NCI-H460 (cell line): ENCODE results near the gene PRPS1. TPM values are rescaled to one million over a fixed set of nuclear protein-coding genes. Genes with fewer than 3 reads are reported as not detected.
"Not testable (repeated sequence)": the region's sequence is repeated elsewhere in the genome, so short reads cannot be mapped to it uniquely, and the experiment has no call there.

Experiments
- DNase-seq: peaks from one replicate; pipeline ENCODE4 v3.0.0-alpha.2; 2016; ENCODE audit warnings: low read depth; ENCODE audit errors: extremely low read depth
- total RNA-seq: library from RNA; depleted of rRNA; stranded (reverse); fragments of >200 nt; shearing (Covaris generic); gene quantifications from 2 replicates; pipeline ENCODE4 v1.2.3, GENCODE V29; 2014

Gene PRPS1
- total RNA-seq, 1 experiment from 2014 or later: 82.5 TPM

DNA sequence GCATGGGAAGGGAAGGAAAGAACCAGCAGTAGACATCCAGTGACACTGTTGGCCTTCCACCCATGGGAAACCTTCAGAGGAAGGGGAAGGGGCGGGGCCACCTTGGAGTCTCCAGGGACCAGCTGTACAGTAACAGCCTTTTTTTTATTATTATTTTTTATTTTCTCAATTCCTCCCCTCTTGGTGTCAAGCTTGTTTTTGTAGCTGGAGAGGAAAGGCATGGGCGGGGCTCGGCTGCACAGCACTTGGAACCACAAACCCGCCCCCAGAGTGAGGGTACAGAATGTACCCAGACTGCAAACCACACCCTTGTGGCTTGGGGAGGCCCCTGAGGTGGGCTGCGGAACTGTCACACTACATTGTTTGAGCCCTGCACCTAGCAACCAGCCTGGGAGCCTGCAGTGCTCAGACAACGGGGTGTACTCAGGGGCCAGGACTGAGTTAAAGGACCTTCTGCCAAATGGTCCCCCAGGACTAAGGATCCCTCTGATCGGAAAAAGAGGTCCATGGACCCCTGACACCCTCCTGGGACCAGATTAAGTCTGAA is 45.7 kb downstream of the PRPS1 start:
- no peak for DNase-seq

GRCh38 chrX:107674480-107675364 is 46.4 kb downstream of the PRPS1 start:
- DNase-seq: no peak

- DNase-seq: no peak
Measured at GRCh38 chrX:107675365-107675654, 47.0 kb downstream of the PRPS1 start.

DNA sequence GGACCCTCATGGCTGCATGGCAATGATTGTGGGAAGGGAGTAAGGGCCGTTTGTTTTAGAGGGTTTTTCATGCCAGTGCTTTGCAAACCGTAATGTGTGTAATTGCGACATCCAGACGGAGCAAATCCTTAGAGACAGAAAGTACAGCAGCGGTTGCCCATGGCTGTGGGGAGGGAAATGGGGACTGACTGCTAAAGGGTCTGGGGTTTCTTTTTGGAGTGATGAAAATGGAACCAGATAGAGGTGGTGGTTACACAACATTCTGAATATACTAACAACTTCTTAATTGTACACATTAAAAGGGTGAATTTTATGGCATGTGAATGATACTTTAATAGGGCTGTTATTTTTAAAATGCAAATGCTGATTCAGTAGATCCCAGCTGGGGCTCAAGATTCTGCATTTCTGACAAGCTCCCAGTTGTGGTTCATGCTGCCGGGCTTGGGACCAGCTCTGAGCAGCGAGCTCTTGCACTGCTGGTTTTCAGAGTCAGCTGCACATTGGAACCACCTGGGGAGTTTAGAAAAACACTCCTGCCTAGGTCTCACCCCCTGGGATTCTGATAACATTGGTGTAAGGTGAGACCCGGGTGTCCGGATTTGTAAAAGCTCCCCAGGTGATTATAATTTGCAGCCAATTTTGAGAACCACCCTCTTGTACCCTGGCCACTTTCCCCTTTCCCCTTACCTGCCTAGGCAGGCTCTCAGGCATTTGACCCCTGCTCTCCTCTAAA is 47.7 kb downstream of the PRPS1 start:
- peak; percentile 29 for DNase-seq

- peak; percentile 85 for DNase-seq
Measured at GRCh38 chrX:107676559-107677378, 48.5 kb downstream of the PRPS1 start.

- DNase-seq: no peak
Measured at GRCh38 chrX:107677501-107677901, 49.2 kb downstream of the PRPS1 start.

GRCh38 chrX:107677909-107678308 is 49.6 kb downstream of the PRPS1 start:
- DNase-seq: no peak

- no peak for DNase-seq
Measured at GRCh38 chrX:107678957-107679740, 50.8 kb downstream of the PRPS1 start.

GRCh38 chrX:107682256-107682655 is 53.9 kb downstream of the PRPS1 start:
- no peak for DNase-seq

DNA sequence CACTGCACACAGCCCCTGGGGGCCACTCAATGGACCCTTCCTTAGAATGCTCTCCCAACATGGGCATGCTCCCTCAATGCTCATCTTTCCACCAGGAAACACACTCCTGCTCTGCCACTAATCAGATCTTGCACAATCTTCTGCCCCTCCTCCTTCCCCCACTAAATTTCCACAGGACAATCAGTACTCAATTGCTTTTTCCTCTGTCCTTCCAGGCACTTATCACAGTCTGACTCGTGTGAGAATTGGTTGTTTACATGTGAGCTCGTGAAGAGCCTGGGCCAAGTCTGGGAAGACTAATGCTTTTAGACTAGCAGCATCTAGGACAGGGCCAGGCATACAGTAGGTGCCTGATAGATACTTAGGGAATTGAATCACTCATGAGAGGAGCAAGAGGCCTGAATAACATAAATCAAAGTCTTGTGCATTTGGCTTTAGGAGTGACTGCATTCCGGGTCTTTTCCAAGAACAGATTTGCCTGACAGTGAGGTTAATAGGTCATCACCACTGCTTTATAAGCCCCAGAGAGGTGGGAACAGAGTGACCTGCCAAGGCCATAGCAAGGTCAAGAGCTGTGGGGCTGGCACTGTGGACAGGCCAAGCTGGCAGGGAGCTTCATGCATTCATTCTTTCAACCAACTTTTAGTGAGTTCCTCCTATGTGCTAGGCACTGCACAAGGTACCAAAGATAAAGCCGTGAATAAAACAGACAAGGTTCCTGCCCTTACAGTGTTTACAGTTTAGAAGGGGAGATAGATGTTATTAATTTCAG is 55.0 kb downstream of the PRPS1 start:
- DNase-seq: no peak

DNA sequence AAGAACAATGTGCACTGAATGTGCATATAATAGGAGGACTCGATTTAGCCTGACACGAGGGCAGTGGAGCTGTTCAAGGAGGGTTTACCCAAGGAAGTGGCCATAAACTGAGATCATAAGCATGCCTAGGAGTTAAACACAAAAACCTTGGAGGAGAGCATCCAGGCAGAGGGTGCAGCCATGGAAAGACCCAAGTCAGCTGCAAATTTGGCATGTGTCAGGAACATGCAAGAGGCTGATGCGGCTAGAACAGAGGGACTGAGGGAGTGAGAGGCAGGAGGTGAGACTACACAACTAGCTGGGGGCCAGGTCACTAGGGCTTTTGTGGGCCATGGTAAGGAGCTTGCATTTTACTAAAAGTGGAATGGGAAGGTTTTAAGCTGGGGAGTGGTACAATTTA is 55.6 kb downstream of the PRPS1 start:
- DNase-seq: no peak

- no peak for DNase-seq
Measured at GRCh38 chrX:107684956-107685385, 56.7 kb downstream of the PRPS1 start.

GRCh38 chrX:107685586-107685985 is 57.3 kb downstream of the PRPS1 start:
- DNase-seq: not testable (repeated sequence)

DNA sequence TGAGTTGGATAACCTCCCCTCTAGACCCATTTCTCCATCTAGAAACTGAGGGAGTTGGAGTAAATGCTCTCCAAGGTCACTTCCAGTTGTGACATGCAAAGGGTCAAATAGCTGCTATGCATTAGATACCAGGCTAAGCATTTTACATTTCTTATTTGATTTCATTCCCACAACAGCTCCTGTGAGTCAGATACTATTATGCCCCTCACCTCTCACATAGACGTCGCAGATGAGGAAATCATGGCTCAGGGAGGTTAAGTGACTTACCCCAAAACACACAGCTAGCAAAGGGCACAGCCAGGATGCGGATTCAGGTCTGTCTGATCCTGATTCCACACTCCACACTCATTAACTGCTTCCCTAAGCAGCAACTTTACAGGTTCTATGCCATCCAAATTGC is 57.7 kb downstream of the PRPS1 start:
- no peak for DNase-seq

- no peak for DNase-seq
Measured at GRCh38 chrX:107686792-107687191, 58.5 kb downstream of the PRPS1 start.

- no peak for DNase-seq
Measured at GRCh38 chrX:107687445-107687844, 59.1 kb downstream of the PRPS1 start.

- DNase-seq: no peak
Measured at GRCh38 chrX:107691024-107691448, 62.7 kb downstream of the PRPS1 start.

DNA sequence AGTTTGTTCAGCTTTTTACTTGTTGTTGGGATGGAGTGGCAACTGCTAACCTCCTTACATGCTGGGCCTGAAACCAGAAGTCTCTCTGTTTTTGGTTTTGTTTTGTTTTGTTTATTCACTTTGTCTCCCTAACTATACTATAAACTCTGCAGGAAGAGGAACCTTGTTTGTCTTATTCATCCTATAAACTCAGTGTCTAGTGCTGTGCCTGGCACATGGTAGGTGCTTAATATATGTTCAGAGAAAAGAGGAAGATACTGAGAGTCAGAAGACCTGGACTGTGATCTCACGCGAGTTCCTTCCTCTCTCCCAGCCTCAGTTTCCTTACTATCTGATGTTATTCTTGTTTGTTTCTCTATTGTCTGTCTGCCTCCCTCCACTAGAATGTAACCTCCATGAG is 71.3 kb downstream of the PRPS1 start:
- DNase-seq: no peak

DNA sequence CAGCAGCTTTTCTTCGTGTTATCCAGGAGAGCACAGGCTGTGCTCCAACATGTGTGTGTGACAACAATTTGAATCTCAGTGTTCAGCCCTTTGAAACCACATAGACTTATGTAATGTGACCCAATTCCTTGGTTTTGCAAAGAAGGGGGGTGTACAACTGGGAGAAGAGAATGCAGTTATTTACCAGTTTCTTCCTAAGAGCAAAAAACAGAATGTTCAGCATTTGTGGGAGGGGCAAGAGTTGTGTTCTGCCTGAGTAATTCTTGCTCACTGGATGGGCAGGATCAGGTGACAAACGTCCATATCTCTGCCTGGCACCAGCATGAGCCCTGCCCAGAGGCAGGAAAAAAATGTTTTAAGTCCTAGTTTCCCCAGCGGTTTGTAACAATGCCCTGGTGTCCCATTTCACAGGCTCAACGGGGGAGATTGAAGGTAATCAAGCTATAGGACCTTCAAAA is 72.0 kb downstream of the PRPS1 start:
- DNase-seq: no peak
